Esophagus squamous epithelium (tissue), 4 donors: ENCODE results near the gene SNAI1.

Experiments
- CTCF ChIP-seq, 6 experiments: fragments of 450-650 bp in 4 of 6; fragments of 200-600 bp in 2 of 6; sonication (generic) in 2 of 6; IDR thresholded peaks; one replicate each; pipeline ENCODE4 v1.5.1; 2016 to 2019; ENCODE audit warnings: antibody characterized with exemption in 6 of 6, mild to moderate bottlenecking in 4 of 6, moderate library complexity in 4 of 6
- POLR2A ChIP-seq, 4 donors: fragments of 450-650 bp; IDR thresholded peaks; one replicate each; pipeline ENCODE4 v1.6.1; 2017; ENCODE audit warnings: antibody characterized with exemption in 4 of 4, mild to moderate bottlenecking in 4 of 4, moderate library complexity in 3 of 4

GRCh38 chr20:49948809-49949507 is 33.8 kb upstream of the SNAI1 start:
- no peak for TF ChIP-seq CTCF (IDR thresholded peaks at IDR 0.05)
- no peak for TF ChIP-seq POLR2A (IDR thresholded peaks at IDR 0.05)
